Hepatocyte (in vitro differentiated cells): ENCODE measurements around the gene PNN. TPM values are rescaled to one million over a fixed set of nuclear protein-coding genes. Genes with fewer than 3 reads are reported as not detected.
A peak's percentile ranks its signal among the peaks of the same experiment; 100 is the strongest.

Experiments used
- DNase-seq: peaks from one replicate; pipeline ENCODE4 v3.0.0-alpha.2; 2016; ENCODE audit warnings: low spot score
- H2AFZ ChIP-seq: fragments of 200-600 bp; sonication (generic); 2 replicates; pipeline ENCODE4 v1.6.0; 2016; ENCODE audit warnings: antibody characterized with exemption, mild to moderate bottlenecking
- H3K27ac ChIP-seq: fragments of 200-600 bp; sonication (generic); 2 replicates; pipeline ENCODE4 v1.5.1; 2016; ENCODE audit warnings: mild to moderate bottlenecking
- H3K27me3 ChIP-seq: fragments of 200-600 bp; sonication (generic); 2 replicates; pipeline ENCODE4 v1.6.1; 2016
- H3K36me3 ChIP-seq: fragments of 200-600 bp; sonication (generic); replicated peaks from 2 replicates; pipeline ENCODE4 v1.5.1; 2016; ENCODE audit warnings: low read depth; ENCODE audit not compliant: insufficient read depth
- H3K4me1 ChIP-seq: fragments of 200-600 bp; sonication (generic); 2 replicates; pipeline ENCODE4 v1.5.1; 2016; ENCODE audit warnings: mild to moderate bottlenecking, moderate library complexity; ENCODE audit not compliant: insufficient read depth
- H3K4me2 ChIP-seq: fragments of 200-600 bp; sonication (generic); 2 replicates; pipeline ENCODE4 v1.6.0; 2016
- H3K4me3 ChIP-seq: fragments of 200-600 bp; sonication (generic); 2 replicates; pipeline ENCODE4 v1.5.1; 2016; ENCODE audit warnings: mild to moderate bottlenecking
- H3K79me2 ChIP-seq: fragments of 200-600 bp; sonication (generic); 2 replicates; pipeline ENCODE4 v1.6.0; 2017; ENCODE audit warnings: mild to moderate bottlenecking
- H3K9me2 ChIP-seq: fragments of 200-600 bp; sonication (generic); replicated peaks from 2 replicates; pipeline ENCODE4 v1.6.0; 2017; ENCODE audit warnings: mild to moderate bottlenecking; ENCODE audit not compliant: insufficient read depth
- H3K9me3 ChIP-seq: fragments of 200-600 bp; sonication (generic); 2 replicates; pipeline ENCODE4 v1.5.1; 2016; ENCODE audit warnings: low read depth, mild to moderate bottlenecking
- H4K20me1 ChIP-seq: fragments of 200-600 bp; sonication (generic); 2 replicates; pipeline ENCODE4 v1.6.0; 2016; ENCODE audit warnings: mild to moderate bottlenecking; ENCODE audit not compliant: insufficient read depth, poor library complexity, severe bottlenecking
- EZH2 ChIP-seq: fragments of 200-600 bp; sonication (generic); IDR thresholded peaks from 2 replicates; pipeline ENCODE4 v1.6.1; 2016; ENCODE audit warnings: antibody characterized with exemption, mild to moderate bottlenecking, borderline replicate concordance
- EZH2phosphoT487 ChIP-seq: fragments of 200-600 bp; sonication (generic); IDR thresholded peaks from one replicate; pipeline ENCODE4 v1.6.1; 2018; ENCODE audit warnings: antibody characterized with exemption, mild to moderate bottlenecking, low read depth, moderate library complexity; ENCODE audit not compliant: unreplicated experiment, severe bottlenecking
- WGBS: methylation state at CpG from one replicate; pipeline ENCODE4 v1.1.6; 2016; ENCODE audit warnings: low lambda C conversion rate; ENCODE audit errors: missing lambda C conversion rate; 5-methylcytosine and 5-hydroxymethylcytosine counted together
- polyA plus RNA-seq: library from polyadenylated mRNA; unstranded; fragments of >200 nt; fragmentation: Nextera tagmentation; extraction: Ambion mirVana; gene quantifications from 2 replicates; pipeline ENCODE4 v1.2.1, GENCODE V29; 2016
- total RNA-seq: library from RNA; depleted of rRNA; stranded (reverse); fragments of >200 nt; gene quantifications from 2 replicates; pipeline ENCODE4 v1.2.3, GENCODE V29; 2014
- TF ChIP-seq, protein P1 (sequence below): fragments of 200-600 bp; sonication (generic); IDR thresholded peaks from 2 replicates; pipeline ENCODE4 v1.5.1; 2016; ENCODE audit warnings: antibody characterized with exemption, mild to moderate bottlenecking; ENCODE audit not compliant: poor library complexity

Gene PNN
- total and polyA plus RNA-seq, 2 experiments from 2014 or later: 30.9 to 49.3 TPM

DNA sequence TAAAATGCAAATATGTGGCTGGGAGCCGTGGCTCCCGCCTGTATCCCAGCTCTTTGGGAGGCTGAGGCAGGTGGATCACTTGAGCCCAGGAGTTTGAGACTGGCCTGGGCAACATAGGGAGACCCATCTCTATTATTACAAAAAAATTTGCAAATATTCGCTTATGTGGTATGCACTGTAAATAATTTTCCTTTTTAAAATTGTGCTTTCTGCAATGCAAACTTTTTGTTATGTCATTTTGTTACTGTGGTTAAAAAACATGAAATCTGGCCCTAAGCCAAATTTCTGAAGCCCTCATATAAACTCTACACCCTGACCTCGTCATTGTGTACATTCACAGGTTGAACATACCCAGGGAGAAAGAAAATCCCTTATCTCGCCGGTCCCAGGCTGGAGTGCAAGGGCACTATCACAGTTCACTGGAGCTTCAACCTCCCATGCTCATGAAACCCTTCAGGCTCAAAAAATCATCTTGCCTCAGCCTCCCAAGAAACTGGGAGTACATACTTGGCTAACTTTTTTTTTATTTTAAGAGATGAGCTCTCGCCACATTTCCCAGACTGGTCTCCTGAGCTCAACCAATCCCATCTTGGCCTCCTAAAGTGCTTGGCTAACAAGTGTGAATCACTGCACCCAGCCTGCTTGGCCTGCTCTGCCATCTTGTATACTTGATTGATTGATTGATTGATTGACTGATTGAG is 29.6 kb upstream of the PNN start:
- Histone ChIP-seq H3K27me3 (no peaks in the 10 kb centered on the region), H3K27ac (no peak overlapping the region), H3K4me3 (no peak overlapping the region), H3K4me2 (no peak overlapping the region), H3K9me3 (no peaks in the 10 kb centered on the region), H3K79me2 (no peaks in the 10 kb centered on the region), H2AFZ (no peak overlapping the region), H3K36me3 (no peaks in the 10 kb centered on the region), H3K9me2 (no peaks in the 10 kb centered on the region), H4K20me1 (no peaks in the 10 kb centered on the region), H3K4me1 (no peaks in the 10 kb centered on the region)
- no peak for TF ChIP-seq EZH2phosphoT487
- TF ChIP-seq EZH2: no peak
- TF ChIP-seq, protein P1, sequence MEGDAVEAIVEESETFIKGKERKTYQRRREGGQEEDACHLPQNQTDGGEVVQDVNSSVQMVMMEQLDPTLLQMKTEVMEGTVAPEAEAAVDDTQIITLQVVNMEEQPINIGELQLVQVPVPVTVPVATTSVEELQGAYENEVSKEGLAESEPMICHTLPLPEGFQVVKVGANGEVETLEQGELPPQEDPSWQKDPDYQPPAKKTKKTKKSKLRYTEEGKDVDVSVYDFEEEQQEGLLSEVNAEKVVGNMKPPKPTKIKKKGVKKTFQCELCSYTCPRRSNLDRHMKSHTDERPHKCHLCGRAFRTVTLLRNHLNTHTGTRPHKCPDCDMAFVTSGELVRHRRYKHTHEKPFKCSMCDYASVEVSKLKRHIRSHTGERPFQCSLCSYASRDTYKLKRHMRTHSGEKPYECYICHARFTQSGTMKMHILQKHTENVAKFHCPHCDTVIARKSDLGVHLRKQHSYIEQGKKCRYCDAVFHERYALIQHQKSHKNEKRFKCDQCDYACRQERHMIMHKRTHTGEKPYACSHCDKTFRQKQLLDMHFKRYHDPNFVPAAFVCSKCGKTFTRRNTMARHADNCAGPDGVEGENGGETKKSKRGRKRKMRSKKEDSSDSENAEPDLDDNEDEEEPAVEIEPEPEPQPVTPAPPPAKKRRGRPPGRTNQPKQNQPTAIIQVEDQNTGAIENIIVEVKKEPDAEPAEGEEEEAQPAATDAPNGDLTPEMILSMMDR: no peak
- peak; percentile 40 for DNase-seq
- WGBS: 78% methylated on average over 7 of the region's 7 CpGs

DNA sequence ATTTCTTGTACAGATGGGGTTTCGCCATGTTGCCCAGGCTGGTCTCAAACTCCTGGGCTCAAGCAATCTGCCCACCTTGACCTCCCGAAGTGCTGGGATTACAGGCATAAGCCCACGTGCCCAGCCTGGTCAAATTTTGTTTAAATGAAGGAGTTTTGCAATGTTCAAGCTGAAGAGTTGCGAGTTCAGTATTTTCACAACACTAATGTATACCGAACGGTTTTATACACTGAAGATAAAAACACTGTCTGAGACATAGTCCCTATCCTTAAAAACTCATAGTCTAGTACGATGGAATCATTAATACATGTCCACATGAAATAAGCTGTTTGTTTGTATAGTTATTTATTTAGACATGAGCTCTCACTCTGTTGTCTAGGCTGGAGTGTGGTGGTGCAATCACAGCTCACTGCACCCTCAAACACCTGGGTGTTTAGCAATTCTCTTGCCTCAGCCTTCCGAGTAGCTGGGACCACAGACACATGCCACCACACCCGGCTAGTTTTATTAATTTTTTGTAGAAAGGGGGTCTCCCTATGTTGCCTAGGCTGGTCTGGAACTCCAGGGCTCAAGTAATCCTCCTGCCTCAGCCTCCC is 20.4 kb upstream of the PNN start:
- Histone ChIP-seq H3K9me3 (no peaks in the 10 kb centered on the region), H3K79me2 (peaks cover 11% of the 10 kb centered on the region), H3K4me2 (no peak overlapping the region), H3K27me3 (no peaks in the 10 kb centered on the region), H3K27ac (no peak overlapping the region), H3K36me3 (no peaks in the 10 kb centered on the region), H3K9me2 (no peaks in the 10 kb centered on the region), H3K4me1 (no peaks in the 10 kb centered on the region), H4K20me1 (no peaks in the 10 kb centered on the region), H3K4me3 (no peak overlapping the region), H2AFZ (no peak overlapping the region)
- WGBS: 92% methylated on average over 9 of the region's 9 CpGs
- no peak for DNase-seq
- TF ChIP-seq EZH2: no peak
- TF ChIP-seq, protein P1: no peak
- TF ChIP-seq EZH2phosphoT487: no peak

DNA sequence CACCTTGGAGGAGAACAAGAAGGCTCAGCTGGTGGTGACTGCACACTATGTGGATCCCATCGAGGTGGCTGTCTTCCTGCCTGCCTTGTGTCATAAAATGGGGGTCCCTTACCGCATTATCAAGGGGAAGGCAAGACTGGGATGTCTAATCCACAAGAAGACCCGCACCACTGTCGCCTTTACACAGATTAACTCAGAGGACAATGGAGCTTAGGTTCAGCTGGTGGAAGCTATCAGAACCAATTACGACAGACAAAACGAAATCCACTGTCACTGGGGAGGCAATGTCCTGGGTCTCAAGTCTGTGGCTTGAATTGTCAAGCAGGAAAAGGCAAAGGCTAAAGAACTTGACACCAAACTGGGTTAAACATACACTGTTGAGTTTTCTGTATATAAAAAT is 17.6 kb upstream of the PNN start:
- no peaks in the 10 kb centered on the region for H4K20me1 ChIP-seq
- H2AFZ ChIP-seq: no peak overlapping the region
- no peaks in the 10 kb centered on the region for H3K9me3 ChIP-seq
- peaks cover 39% of the 10 kb centered on the region for H3K79me2 ChIP-seq
- no peak overlapping the region for H3K4me2 ChIP-seq
- H3K4me3 ChIP-seq: no peak overlapping the region
- H3K27ac ChIP-seq: no peak overlapping the region
- no peaks in the 10 kb centered on the region for H3K36me3 ChIP-seq
- H3K9me2 ChIP-seq: no peaks in the 10 kb centered on the region
- TF ChIP-seq, protein P1: no peak
- TF ChIP-seq EZH2phosphoT487 (no peak), EZH2 (no peak)
- DNase-seq: no peak
- 93% methylated on average over 6 of the region's 6 CpGs for WGBS
- no peaks in the 10 kb centered on the region for H3K4me1 ChIP-seq
- H3K27me3 ChIP-seq: no peaks in the 10 kb centered on the region
